ENCODE measurements around the gene TERT.

TERT gene

GRCh38 chr5:1310118-1310517 is 15.2 kb upstream of the TERT start:
- no peak for DNase-seq (ENCODE audit: extremely low read depth, low read depth)
- no peak for TF ChIP-seq CTCF (IDR thresholded peaks at IDR 0.05; ENCODE audit: low read depth, low read length, missing control alignments)
- no peak overlapping the region for H3K4me3 ChIP-seq (replicated peaks; ENCODE audit: low read depth, low read length)

GRCh38 chr5:1304033-1304432 is 9.2 kb upstream of the TERT start:
- TF ChIP-seq CTCF (IDR thresholded peaks at IDR 0.05; ENCODE audit: low read depth, low read length, missing control alignments), result no peak

GRCh38 chr5:1302258-1302657 is 7.4 kb upstream of the TERT start:
- H3K4me3 ChIP-seq (replicated peaks; ENCODE audit: low read depth, low read length), result no peak overlapping the region
- no peak for DNase-seq (ENCODE audit: extremely low read depth, low read depth)
- TF ChIP-seq CTCF (IDR thresholded peaks at IDR 0.05; ENCODE audit: low read depth, low read length, missing control alignments), result no peak

More at GRCh38 chr5:1304033-1304432, 9.2 kb upstream of the TERT start:
- no peak for DNase-seq (ENCODE audit: extremely low read depth, low read depth)
- H3K4me3 ChIP-seq (replicated peaks; ENCODE audit: low read depth, low read length), result no peak overlapping the region

- no peak for TF ChIP-seq CTCF (IDR thresholded peaks at IDR 0.05; ENCODE audit: low read depth, low read length, missing control alignments)
- DNase-seq (ENCODE audit: extremely low read depth, low read depth), result no peak
- H3K4me3 ChIP-seq (replicated peaks; ENCODE audit: low read depth, low read length), result no peak overlapping the region
Measured at GRCh38 chr5:1300581-1301083, 5.8 kb upstream of the TERT start.

- no peak for DNase-seq (ENCODE audit: extremely low read depth, low read depth)
- no peak for TF ChIP-seq CTCF (IDR thresholded peaks at IDR 0.05; ENCODE audit: low read depth, low read length, missing control alignments)
- no peak overlapping the region for H3K4me3 ChIP-seq (replicated peaks; ENCODE audit: low read depth, low read length)
Measured at GRCh38 chr5:1299961-1300360, 5.1 kb upstream of the TERT start.

GRCh38 chr5:1299511-1299850 is 4.6 kb upstream of the TERT start:
- DNase-seq (ENCODE audit: extremely low read depth, low read depth), result no peak
- no peak overlapping the region for H3K4me3 ChIP-seq (replicated peaks; ENCODE audit: low read depth, low read length)
- TF ChIP-seq CTCF (IDR thresholded peaks at IDR 0.05; ENCODE audit: low read depth, low read length, missing control alignments), result no peak
